Embryonic facial prominence (tissue), 1 donor: ENCODE data around the gene TTLL5.

Experiments
- DNase-seq: peaks from one replicate; pipeline ENCODE4 v3.0.0-alpha.2; 2016; ENCODE audit errors: extremely low spot score

The TTLL5 gene

GRCh38 chr14:75803765-75804164 is 142.7 kb downstream of the TTLL5 start:
- DNase-seq, result no peak

- no peak for DNase-seq
Observed at GRCh38 chr14:75804570-75805275, 143.7 kb downstream of the TTLL5 start.

- DNase-seq, result no peak
Observed at GRCh38 chr14:75805646-75806045, 144.6 kb downstream of the TTLL5 start.

GRCh38 chr14:75806352-75806832 is 145.3 kb downstream of the TTLL5 start:
- DNase-seq, result no peak

GRCh38 chr14:75807667-75808360 is 146.8 kb downstream of the TTLL5 start:
- DNase-seq, result no peak

- no peak for DNase-seq
Observed at GRCh38 chr14:75811136-75811829, 150.2 kb downstream of the TTLL5 start.

- DNase-seq, result no peak
Observed at GRCh38 chr14:75811872-75812499, 150.9 kb downstream of the TTLL5 start.

GRCh38 chr14:75812622-75813021 is 151.6 kb downstream of the TTLL5 start:
- DNase-seq, result no peak

- no peak for DNase-seq
Observed at GRCh38 chr14:75820761-75821160, 159.7 kb downstream of the TTLL5 start.

GRCh38 chr14:75821831-75822521 is 160.9 kb downstream of the TTLL5 start:
- DNase-seq, result no peak

GRCh38 chr14:75822522-75823141 is 161.6 kb downstream of the TTLL5 start:
- DNase-seq, result no peak

GRCh38 chr14:75823334-75823733 is 162.3 kb downstream of the TTLL5 start:
- no peak for DNase-seq

- no peak for DNase-seq
Observed at GRCh38 chr14:75824318-75824717, 163.3 kb downstream of the TTLL5 start.

- no peak for DNase-seq
Observed at GRCh38 chr14:75825147-75825592, 164.1 kb downstream of the TTLL5 start.

- no peak for DNase-seq
Observed at GRCh38 chr14:75826599-75826998, 165.6 kb downstream of the TTLL5 start.

- no peak for DNase-seq
Observed at GRCh38 chr14:75827331-75827730, 166.3 kb downstream of the TTLL5 start.

- no peak for DNase-seq
Observed at GRCh38 chr14:75829316-75829715, 168.3 kb downstream of the TTLL5 start.

GRCh38 chr14:75831455-75831854 is 170.4 kb downstream of the TTLL5 start:
- DNase-seq, result peak; percentile 60

GRCh38 chr14:75831952-75832351 is 170.9 kb downstream of the TTLL5 start:
- DNase-seq, result no peak

- DNase-seq, result peak; percentile 19
Observed at GRCh38 chr14:75832621-75833297, 171.7 kb downstream of the TTLL5 start.
